Astrocyte of the spinal cord (primary cell): ENCODE measurements around the gene NOM1.

Source experiments
- DNase-seq: peaks from one replicate; pipeline ENCODE4 v3.0.0; 2011; ENCODE audit warnings: low read depth, low spot score
- H3K4me3 ChIP-seq: 2 replicates; pipeline ENCODE4 v1.5.1; 2011; ENCODE audit warnings: low read depth, mild to moderate bottlenecking, low read length, moderate library complexity
- CTCF ChIP-seq: IDR thresholded peaks from 2 replicates; pipeline ENCODE4 v1.5.1; 2012; ENCODE audit warnings: low read depth, mild to moderate bottlenecking, low read length, inconsistent platforms
- in situ Hi-C: cut with HindIII; loops from 2 replicates; pipeline ENCODE4 v1.10.0; 2017; ENCODE audit warnings: low sequenced_read_pairs

NOM1 gene

GRCh38 chr7:157006829-157007469, 57.4 kb downstream of the NOM1 start:
- no peak for DNase-seq
- in situ Hi-C loops: no loop called here
- no peak for TF ChIP-seq CTCF
- no peak overlapping the region for H3K4me3 ChIP-seq

GRCh38 chr7:157007470-157008066, 58.1 kb downstream of the NOM1 start:
- in situ Hi-C loops: no loop called here
- no peak for TF ChIP-seq CTCF
- no peak for DNase-seq

GRCh38 chr7:157008206-157009169, 59.0 kb downstream of the NOM1 start:
- in situ Hi-C loops: no loop called here
- no peak for TF ChIP-seq CTCF
- no peak overlapping the region for H3K4me3 ChIP-seq

More at GRCh38 chr7:157007470-157008066, 58.1 kb downstream of the NOM1 start:
- no peak overlapping the region for H3K4me3 ChIP-seq

GRCh38 chr7:157009170-157009777, 59.8 kb downstream of the NOM1 start:
- no peak for TF ChIP-seq CTCF
- in situ Hi-C loops: no loop called here
- DNase-seq: no peak
- H3K4me3 ChIP-seq: no peak overlapping the region

More at GRCh38 chr7:157008206-157009169, 59.0 kb downstream of the NOM1 start:
- no peak for DNase-seq

- TF ChIP-seq CTCF: no peak
- in situ Hi-C loops: no loop called here
- no peak for DNase-seq
- no peak overlapping the region for H3K4me3 ChIP-seq
These were observed 60.5 kb downstream of the NOM1 start for GRCh38 chr7:157009778-157010587.
